HepG2 (cell line): Measurements from ENCODE around the gene OR52B2. TPM values are rescaled to one million over a fixed set of nuclear protein-coding genes. Genes with fewer than 3 reads are reported as not detected.

Experiments
- ATAC-seq: fragments of 200-7000 bp; cut with Tn5 transposase; 3 replicates; pipeline ENCODE4 v1.9.1; 2020; ENCODE audit warnings: mild to moderate bottlenecking, moderate library complexity
- BruUV-seq: library from RNA; stranded (reverse); fragments of 400-500 nt; replicated peaks from 2 replicates; lab custom pipeline; 2021; lab: Mats Ljungman, UMichigan
- CTCF ChIA-PET: fragments of 300-600 bp; formaldehyde crosslinking; extraction: SDS; loops from one replicate; lab custom pipeline; 2021; ENCODE audit warnings: low total read pairs, inconsistent platforms, low intra/inter-chr PET ratio; lab: Yijun Ruan, JAX
- POLR2A ChIA-PET: fragments of 350-600 bp; sonication (Branson Sonifier 250); formaldehyde crosslinking; loops from one replicate; lab custom pipeline; 2020; ENCODE audit warnings: antibody characterized with exemption, inconsistent platforms; lab: Yijun Ruan, JAX
- DNase-seq: peaks from one replicate; pipeline ENCODE4 v3.0.0-alpha.2; 2015; ENCODE audit warnings: low spot score
- FAIRE-seq: peaks from 3 replicates; lab custom pipeline; 2011; peaks lifted over from hg19 to GRCh38; lab: Jason Lieb, UNC
- H2AFZ ChIP-seq: one replicate; pipeline ENCODE4 v1.6.1; 2011; ENCODE audit warnings: low read length, inconsistent platforms
- H3K27ac ChIP-seq: fragments of 300-600 bp; 3 replicates; pipeline ENCODE4 v1.8.0; 2011; ENCODE audit warnings: mixed run types, mild to moderate bottlenecking, mixed read lengths, low read length, inconsistent platforms; ENCODE audit not compliant: insufficient read depth; ENCODE audit errors: extremely low read length
- H3K27me3 ChIP-seq, 2 experiments: fragments of 200-600 bp in 1 of 2; 2 replicates in 1 of 2; 3 replicates in 1 of 2; pipeline versions ENCODE4 v1.6.0 to v1.8.0; 2011; ENCODE audit warnings: low read length in 2 of 2, mild to moderate bottlenecking in 2 of 2, moderate library complexity in 2 of 2, inconsistent platforms in 1 of 2; ENCODE audit not compliant: insufficient read depth in 2 of 2, control insufficient read depth in 1 of 2
- H3K36me3 ChIP-seq, 2 experiments: fragments of 200-600 bp in 1 of 2; replicated peaks in 1 of 2; 2 replicates in 1 of 2; 3 replicates in 1 of 2; pipeline versions ENCODE4 v1.5.1 to v1.8.0; 2011; ENCODE audit warnings: low read length in 2 of 2, inconsistent platforms in 1 of 2; ENCODE audit not compliant: insufficient read depth in 2 of 2, control insufficient read depth in 1 of 2
- H3K4me1 ChIP-seq: 2 replicates; pipeline ENCODE4 v1.5.1; 2012; ENCODE audit warnings: low read length, inconsistent platforms; ENCODE audit not compliant: insufficient read depth
- H3K4me2 ChIP-seq: 2 replicates; pipeline ENCODE4 v1.6.0; 2011; ENCODE audit warnings: low read depth, low read length, inconsistent platforms
- H3K4me3 ChIP-seq, 3 experiments: fragments of 200-600 bp in 1 of 3; sonication (generic), shearing (Covaris generic) in 1 of 3; replicated peaks in 1 of 3; 2 replicates each; pipeline ENCODE4 v1.5.1; 2011 to 2016; ENCODE audit warnings: low read length in 3 of 3, inconsistent platforms in 2 of 3, low read depth in 2 of 3, mild to moderate bottlenecking in 2 of 3, control low read depth in 1 of 3, mixed read lengths in 1 of 3; ENCODE audit not compliant: insufficient read depth in 1 of 3
- H3K79me2 ChIP-seq: one replicate; pipeline ENCODE4 v1.6.1; 2011; ENCODE audit warnings: low read length, inconsistent platforms; ENCODE audit not compliant: insufficient read depth
- H3K9ac ChIP-seq: 2 replicates; pipeline ENCODE4 v1.6.0; 2011; ENCODE audit warnings: mild to moderate bottlenecking, low read depth, low read length, inconsistent platforms; ENCODE audit not compliant: insufficient read depth
- H3K9me3 ChIP-seq: 2 replicates; pipeline ENCODE4 v1.5.1; 2012; ENCODE audit warnings: mild to moderate bottlenecking, low read length
- H4K20me1 ChIP-seq: 2 replicates; pipeline ENCODE4 v1.6.0; 2011; ENCODE audit warnings: inconsistent platforms, mild to moderate bottlenecking, low read length, moderate library complexity; ENCODE audit not compliant: insufficient read depth
- ARNT ChIP-seq: fragments of 450-650 bp; IDR thresholded peaks from 2 replicates; pipeline ENCODE4 v1.6.1; 2017
- MBNL3 ChIP-seq: fragments of 250-450 bp; sonication (Bioruptor Pico); conservative IDR thresholded peaks from 2 replicates; pipeline ENCODE4 v1.8.0; 2022; ENCODE audit warnings: mild to moderate bottlenecking, inconsistent platforms
- MXD4 ChIP-seq: IDR thresholded peaks from 2 replicates; pipeline ENCODE4 v1.6.1; 2016; ENCODE audit warnings: mild to moderate bottlenecking, missing biosample characterization, missing genetic modification reagents
- NFYC ChIP-seq: IDR thresholded peaks from 2 replicates; pipeline ENCODE4 v1.6.1; 2016; ENCODE audit warnings: missing genetic modification reagents, missing compliant biosample characterization
- RXRA ChIP-seq: sonication (generic); formaldehyde crosslinking; IDR thresholded peaks from 2 replicates; pipeline ENCODE4 v1.5.1; 2020; ENCODE audit warnings: missing genetic modification reagents
- THAP11 ChIP-seq: IDR thresholded peaks from 2 replicates; pipeline ENCODE4 v1.6.1; 2016; ENCODE audit warnings: missing biosample characterization, missing genetic modification reagents
- ZBTB37 ChIP-seq: sonication (generic); formaldehyde crosslinking; IDR thresholded peaks from 2 replicates; pipeline ENCODE4 v1.4.0; 2020; ENCODE audit warnings: mild to moderate bottlenecking, missing genetic modification reagents
- ZNF10 ChIP-seq: sonication (generic); formaldehyde crosslinking; IDR thresholded peaks from 2 replicates; pipeline ENCODE4 v1.4.0; 2020; ENCODE audit warnings: mild to moderate bottlenecking, low read depth, missing genetic modification reagents, borderline replicate concordance
- ZNF33A ChIP-seq: sonication (generic); formaldehyde crosslinking; IDR thresholded peaks from 2 replicates; pipeline ENCODE4 v1.5.1; 2020; ENCODE audit warnings: missing genetic modification reagents, mild to moderate bottlenecking, moderate library complexity, borderline replicate concordance
- ZNF512B ChIP-seq: sonication (generic); formaldehyde crosslinking; IDR thresholded peaks from 2 replicates; pipeline ENCODE4 v1.5.1; 2020; ENCODE audit warnings: missing genetic modification reagents, mild to moderate bottlenecking, borderline replicate concordance
- WGBS: methylation state at CpG from one replicate; pipeline ENCODE4 v1.1.6; 2017; ENCODE audit warnings: low lambda C conversion rate; 5-methylcytosine and 5-hydroxymethylcytosine counted together
- in situ Hi-C: cut with HindIII; loops from 2 replicates; pipeline ENCODE4 v1.10.0; 2017; ENCODE audit warnings: low pct_unique_long_range_greater_than_20kb; ENCODE audit not compliant: extremely low pct_ligation_motif_present
- intact Hi-C: fragments of 100-400 bp; cut with micrococcal nuclease; formaldehyde crosslinking; loops from one replicate; pipeline ENCODE4 v1.10.0; 2022; ENCODE audit not compliant: unreplicated experiment
- polyA plus RNA-seq, 8 experiments: library from polyadenylated mRNA; depleted of rRNA in 3 of 8; stranded (reverse) in 7 of 8; unstranded in 1 of 8; fragments of >200 nt; fragmentation: Illumina TruSeq in 4 of 8; extraction: Trizol in 4 of 8; gene quantifications; 2 replicates each; pipeline versions ENCODE4 v1.2.1 to v1.2.3, GENCODE V29; 2011 to 2016; ENCODE audit warnings: low read depth in 4 of 8, missing spikeins in 1 of 8, mixed read lengths in 1 of 8; ENCODE audit not compliant: insufficient read depth in 1 of 8
- total RNA-seq, 5 experiments: library from RNA; depleted of rRNA; stranded (reverse); fragments of >200 nt; fragmentation: Illumina TruSeq; extraction: Trizol; gene quantifications; 2 replicates each; pipeline ENCODE4 v1.2.3, GENCODE V29; 2016; ENCODE audit warnings: low read depth in 1 of 5
- TF ChIP-seq, protein P1 (sequence below): sonication (generic); formaldehyde crosslinking; IDR thresholded peaks from 2 replicates; pipeline ENCODE4 v1.4.0; 2020; ENCODE audit warnings: missing genetic modification reagents, borderline replicate concordance
- TF ChIP-seq, protein P2 (sequence below): sonication (generic); formaldehyde crosslinking; IDR thresholded peaks from 2 replicates; pipeline ENCODE4 v1.4.0; 2020; ENCODE audit warnings: missing genetic modification reagents

The OR52B2 gene
- total and polyA plus RNA-seq, 2 of the 13 experiments (the other 11 are each of a cell fraction or from before 2014, with no cell fraction given): not detected

GRCh38 chr11:6209801-6210200 is 39.7 kb upstream of the OR52B2 start (continued):
- TF ChIP-seq, protein P1, sequence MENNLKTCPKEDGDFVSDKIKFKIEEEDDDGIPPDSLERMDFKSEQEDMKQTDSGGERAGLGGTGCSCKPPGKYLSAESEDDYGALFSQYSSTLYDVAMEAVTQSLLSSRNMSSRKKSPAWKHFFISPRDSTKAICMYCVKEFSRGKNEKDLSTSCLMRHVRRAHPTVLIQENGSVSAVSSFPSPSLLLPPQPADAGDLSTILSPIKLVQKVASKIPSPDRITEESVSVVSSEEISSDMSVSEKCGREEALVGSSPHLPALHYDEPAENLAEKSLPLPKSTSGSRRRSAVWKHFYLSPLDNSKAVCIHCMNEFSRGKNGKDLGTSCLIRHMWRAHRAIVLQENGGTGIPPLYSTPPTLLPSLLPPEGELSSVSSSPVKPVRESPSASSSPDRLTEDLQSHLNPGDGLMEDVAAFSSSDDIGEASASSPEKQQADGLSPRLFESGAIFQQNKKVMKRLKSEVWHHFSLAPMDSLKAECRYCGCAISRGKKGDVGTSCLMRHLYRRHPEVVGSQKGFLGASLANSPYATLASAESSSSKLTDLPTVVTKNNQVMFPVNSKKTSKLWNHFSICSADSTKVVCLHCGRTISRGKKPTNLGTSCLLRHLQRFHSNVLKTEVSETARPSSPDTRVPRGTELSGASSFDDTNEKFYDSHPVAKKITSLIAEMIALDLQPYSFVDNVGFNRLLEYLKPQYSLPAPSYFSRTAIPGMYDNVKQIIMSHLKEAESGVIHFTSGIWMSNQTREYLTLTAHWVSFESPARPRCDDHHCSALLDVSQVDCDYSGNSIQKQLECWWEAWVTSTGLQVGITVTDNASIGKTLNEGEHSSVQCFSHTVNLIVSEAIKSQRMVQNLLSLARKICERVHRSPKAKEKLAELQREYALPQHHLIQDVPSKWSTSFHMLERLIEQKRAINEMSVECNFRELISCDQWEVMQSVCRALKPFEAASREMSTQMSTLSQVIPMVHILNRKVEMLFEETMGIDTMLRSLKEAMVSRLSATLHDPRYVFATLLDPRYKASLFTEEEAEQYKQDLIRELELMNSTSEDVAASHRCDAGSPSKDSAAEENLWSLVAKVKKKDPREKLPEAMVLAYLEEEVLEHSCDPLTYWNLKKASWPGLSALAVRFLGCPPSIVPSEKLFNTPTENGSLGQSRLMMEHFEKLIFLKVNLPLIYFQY (CRISPR knock-in tag): no peak
- TF ChIP-seq NFYC (CRISPR knock-in tag): no peak
- TF ChIP-seq, protein P2, sequence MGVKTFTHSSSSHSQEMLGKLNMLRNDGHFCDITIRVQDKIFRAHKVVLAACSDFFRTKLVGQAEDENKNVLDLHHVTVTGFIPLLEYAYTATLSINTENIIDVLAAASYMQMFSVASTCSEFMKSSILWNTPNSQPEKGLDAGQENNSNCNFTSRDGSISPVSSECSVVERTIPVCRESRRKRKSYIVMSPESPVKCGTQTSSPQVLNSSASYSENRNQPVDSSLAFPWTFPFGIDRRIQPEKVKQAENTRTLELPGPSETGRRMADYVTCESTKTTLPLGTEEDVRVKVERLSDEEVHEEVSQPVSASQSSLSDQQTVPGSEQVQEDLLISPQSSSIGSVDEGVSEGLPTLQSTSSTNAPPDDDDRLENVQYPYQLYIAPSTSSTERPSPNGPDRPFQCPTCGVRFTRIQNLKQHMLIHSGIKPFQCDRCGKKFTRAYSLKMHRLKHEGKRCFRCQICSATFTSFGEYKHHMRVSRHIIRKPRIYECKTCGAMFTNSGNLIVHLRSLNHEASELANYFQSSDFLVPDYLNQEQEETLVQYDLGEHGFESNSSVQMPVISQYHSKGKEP: no peak

- no peak overlapping the region for H2AFZ ChIP-seq
- ChIA-PET POLR2A (no interaction called here), CTCF (no interaction called here)
- in situ Hi-C loops (no loop called here), intact Hi-C loops (no loop called here)
- DNase-seq: no peak
- no peak overlapping the region for H3K4me2 ChIP-seq
- no peaks in the 10 kb centered on the region for H3K4me1 ChIP-seq
- no peaks in the 10 kb centered on the region for H3K9me3 ChIP-seq
- no peak for FAIRE-seq
- no peak overlapping the region for H3K27ac ChIP-seq
- no TSS peak for BruUV-seq
- no peaks in the 10 kb centered on the region for H3K27me3 ChIP-seq
- no peak overlapping the region for H3K9ac ChIP-seq
- no peaks in the 10 kb centered on the region for H3K79me2 ChIP-seq
- WGBS: 99% methylated on average over 3 of the region's 3 CpGs
- H3K4me3 ChIP-seq: no peak overlapping the region
- H4K20me1 ChIP-seq: no peaks in the 10 kb centered on the region
- H3K36me3 ChIP-seq: peaks cover 2 to 17% of the 10 kb centered on the region in 2 experiments; a peak in 1 of 5 replicates
- no peak for ATAC-seq
- TF ChIP-seq ARNT (no peak), MXD4 (CRISPR knock-in tag) (no peak), MBNL3 (CRISPR knock-in tag) (no peak), ZNF512B (no peak), ZNF33A (CRISPR knock-in tag) (no peak), ZNF10 (no peak), ZBTB37 (CRISPR knock-in tag) (no peak), RXRA (CRISPR knock-in tag) (no peak), THAP11 (CRISPR knock-in tag) (no peak)
Measured at GRCh38 chr11:6206456-6207180, 36.5 kb upstream of the OR52B2 start.
